Fibroblast of the aortic adventitia (primary cell): Measurements from ENCODE around the gene ARHGAP30. TPM values are rescaled to one million over a fixed set of nuclear protein-coding genes. Genes with fewer than 3 reads are reported as not detected.

Source experiments
- DNase-seq: peaks from one replicate; pipeline ENCODE4 v3.0.0-alpha.2; 2010; ENCODE audit warnings: low read depth
- H3K4me3 ChIP-seq: 2 replicates; pipeline ENCODE4 v1.5.1; 2011; ENCODE audit warnings: low read depth, mild to moderate bottlenecking, control low read depth, low read length, moderate library complexity
- CTCF ChIP-seq: IDR thresholded peaks from 2 replicates; pipeline ENCODE4 v1.5.1; 2011; ENCODE audit warnings: mild to moderate bottlenecking, low read length, control low read depth, inconsistent platforms; ENCODE audit not compliant: insufficient read depth
- total RNA-seq: library from RNA; depleted of rRNA; stranded (reverse); fragments of >200 nt; gene quantifications from 2 replicates; pipeline ENCODE4 v1.2.3, GENCODE V29; 2012; ENCODE audit warnings: low replicate concordance

The ARHGAP30 gene
- total RNA-seq, 1 donor, result not detected

- no peak for TF ChIP-seq CTCF
- no peak overlapping the region for H3K4me3 ChIP-seq
- no peak for DNase-seq
Observed at GRCh38 chr1:161096015-161096414, 26.3 kb upstream of the ARHGAP30 start.

DNA sequence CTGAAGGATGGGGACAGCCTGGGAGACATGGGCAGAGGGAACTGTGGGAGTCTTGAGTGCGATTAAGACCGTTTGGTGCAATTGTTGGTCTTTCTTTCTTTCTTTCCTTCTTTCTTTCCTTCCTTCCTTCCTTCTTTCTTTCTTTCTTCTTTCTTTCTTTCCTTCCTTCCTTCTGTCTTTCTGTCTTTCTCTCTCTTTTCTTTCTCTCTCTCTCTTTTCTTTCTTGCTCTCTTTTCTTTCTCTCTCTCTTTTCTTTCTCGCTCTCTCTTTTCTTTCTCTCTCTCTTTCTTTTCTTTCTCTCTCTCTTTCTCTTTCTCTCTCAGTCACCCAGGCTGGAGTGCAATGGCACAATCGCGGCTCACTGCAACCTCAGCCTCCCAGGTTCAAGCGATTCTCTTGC is 25.5 kb upstream of the ARHGAP30 start:
- no peak for DNase-seq
- TF ChIP-seq CTCF, result no peak
- no peak overlapping the region for H3K4me3 ChIP-seq

- DNase-seq, result no peak
- no peak overlapping the region for H3K4me3 ChIP-seq
- no peak for TF ChIP-seq CTCF
Observed at GRCh38 chr1:161094481-161094880, 24.8 kb upstream of the ARHGAP30 start.

DNA sequence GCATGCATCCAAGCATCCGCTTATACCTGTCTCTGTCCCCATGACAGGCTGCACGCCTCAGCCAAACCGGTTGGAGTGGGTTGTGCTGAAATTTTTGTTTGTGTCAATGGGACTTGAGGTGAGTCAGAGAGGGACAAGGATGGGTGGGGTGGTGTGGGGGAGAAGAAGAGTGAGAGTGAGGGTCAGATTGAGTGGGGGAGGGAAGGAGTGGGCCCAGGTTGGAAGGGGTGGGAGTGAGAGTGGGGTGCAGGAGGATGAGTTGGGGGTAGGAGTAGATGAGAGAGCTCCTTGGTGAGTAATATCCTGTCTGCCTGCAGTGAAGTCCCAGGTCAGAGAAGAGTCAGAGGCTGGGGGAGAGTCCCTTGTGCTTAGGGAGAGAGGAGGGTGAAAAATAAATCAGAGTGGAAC is 22.9 kb upstream of the ARHGAP30 start:
- no peak overlapping the region for H3K4me3 ChIP-seq
- TF ChIP-seq CTCF, result no peak
- DNase-seq, result no peak

DNA sequence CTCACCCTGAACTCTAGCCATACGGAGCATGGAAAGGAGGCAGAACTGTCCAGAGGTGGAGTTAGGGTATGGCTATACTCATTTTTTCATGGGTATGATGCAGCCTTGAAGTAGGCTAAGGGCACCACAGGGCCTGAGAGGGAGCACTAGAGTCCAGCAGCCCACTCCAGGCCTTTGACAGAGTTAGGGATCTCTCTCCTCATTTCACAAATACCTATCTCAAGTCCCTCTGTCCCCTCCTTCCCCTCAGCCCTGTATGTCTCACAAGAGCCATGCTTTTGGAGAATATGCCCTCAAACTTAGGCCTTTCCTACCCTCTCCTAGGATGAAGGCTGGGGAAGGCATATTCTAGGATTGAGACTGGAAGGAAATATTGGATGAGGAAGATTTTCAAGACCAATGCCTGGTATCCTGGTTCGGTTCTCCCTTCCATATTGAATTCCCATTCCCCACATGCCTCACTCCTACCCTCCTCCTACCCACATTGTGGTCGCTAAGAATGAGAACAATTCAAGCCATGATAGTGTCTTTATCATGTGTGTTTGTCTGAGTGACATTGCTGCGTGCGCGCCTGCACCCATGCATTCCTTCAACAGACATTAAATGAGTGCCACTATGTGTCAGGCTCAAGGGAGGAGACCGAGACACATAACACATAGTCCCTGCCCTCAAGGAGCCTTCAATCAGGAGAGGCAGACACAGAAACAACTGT is 22.3 kb upstream of the ARHGAP30 start:
- no peak for DNase-seq
- H3K4me3 ChIP-seq, result no peak overlapping the region
- no peak for TF ChIP-seq CTCF

GRCh38 chr1:161091093-161091492 is 21.4 kb upstream of the ARHGAP30 start:
- no peak for DNase-seq
- TF ChIP-seq CTCF, result no peak
- H3K4me3 ChIP-seq, result no peak overlapping the region

GRCh38 chr1:161090617-161091016 is 20.9 kb upstream of the ARHGAP30 start:
- TF ChIP-seq CTCF, result no peak
- no peak for DNase-seq
- H3K4me3 ChIP-seq, result no peak overlapping the region
